ENCODE results near the gene PHF20. TPM values are rescaled to one million over a fixed set of nuclear protein-coding genes. Genes with fewer than 3 reads are reported as not detected.

Gene PHF20
- total RNA-seq, 2 donors from 2014 or later, result 17.6 to 25.1 TPM

DNA sequence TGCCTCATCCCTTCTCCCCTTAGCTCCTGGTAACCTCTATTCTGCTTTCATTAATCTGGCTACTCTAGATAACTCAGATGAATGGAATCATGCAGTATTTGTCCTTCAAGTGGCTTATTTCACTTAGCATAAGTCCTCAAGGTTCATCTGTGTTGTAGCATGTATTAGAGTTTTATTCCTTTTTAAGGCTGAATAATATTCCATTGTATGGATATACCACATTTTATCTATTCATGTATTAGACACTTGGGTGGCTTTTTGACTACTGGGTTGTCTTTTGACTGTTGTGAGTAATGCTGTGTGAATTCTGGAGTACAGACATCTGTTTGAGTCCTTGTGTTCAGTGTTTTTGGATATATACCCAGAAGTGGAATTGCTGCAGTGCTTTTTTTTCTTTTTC is 58.4 kb downstream of the PHF20 start:
- Histone ChIP-seq H3K9me3 (no peaks in the 10 kb centered on the region), H3K27ac (no peak overlapping the region), H3K36me3 (replicated peaks in 1 of 2; ENCODE audit: insufficient read depth in 1 of 2, low read depth in 2 of 2) (no peaks in the 10 kb centered on the region), H3K4me3 (no peak overlapping the region), H3K27me3 (no peaks in the 10 kb centered on the region), H3K4me1 (no peaks in the 10 kb centered on the region)
- no peak for DNase-seq
- intact Hi-C loops (cut with DNase I), result no loop called here
- TF ChIP-seq, protein P1, sequence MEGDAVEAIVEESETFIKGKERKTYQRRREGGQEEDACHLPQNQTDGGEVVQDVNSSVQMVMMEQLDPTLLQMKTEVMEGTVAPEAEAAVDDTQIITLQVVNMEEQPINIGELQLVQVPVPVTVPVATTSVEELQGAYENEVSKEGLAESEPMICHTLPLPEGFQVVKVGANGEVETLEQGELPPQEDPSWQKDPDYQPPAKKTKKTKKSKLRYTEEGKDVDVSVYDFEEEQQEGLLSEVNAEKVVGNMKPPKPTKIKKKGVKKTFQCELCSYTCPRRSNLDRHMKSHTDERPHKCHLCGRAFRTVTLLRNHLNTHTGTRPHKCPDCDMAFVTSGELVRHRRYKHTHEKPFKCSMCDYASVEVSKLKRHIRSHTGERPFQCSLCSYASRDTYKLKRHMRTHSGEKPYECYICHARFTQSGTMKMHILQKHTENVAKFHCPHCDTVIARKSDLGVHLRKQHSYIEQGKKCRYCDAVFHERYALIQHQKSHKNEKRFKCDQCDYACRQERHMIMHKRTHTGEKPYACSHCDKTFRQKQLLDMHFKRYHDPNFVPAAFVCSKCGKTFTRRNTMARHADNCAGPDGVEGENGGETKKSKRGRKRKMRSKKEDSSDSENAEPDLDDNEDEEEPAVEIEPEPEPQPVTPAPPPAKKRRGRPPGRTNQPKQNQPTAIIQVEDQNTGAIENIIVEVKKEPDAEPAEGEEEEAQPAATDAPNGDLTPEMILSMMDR (IDR thresholded peaks at IDR 0.05), result no peak
- TF ChIP-seq POLR2A (IDR thresholded peaks at IDR 0.05), result no peak
- no peak for ATAC-seq

DNA sequence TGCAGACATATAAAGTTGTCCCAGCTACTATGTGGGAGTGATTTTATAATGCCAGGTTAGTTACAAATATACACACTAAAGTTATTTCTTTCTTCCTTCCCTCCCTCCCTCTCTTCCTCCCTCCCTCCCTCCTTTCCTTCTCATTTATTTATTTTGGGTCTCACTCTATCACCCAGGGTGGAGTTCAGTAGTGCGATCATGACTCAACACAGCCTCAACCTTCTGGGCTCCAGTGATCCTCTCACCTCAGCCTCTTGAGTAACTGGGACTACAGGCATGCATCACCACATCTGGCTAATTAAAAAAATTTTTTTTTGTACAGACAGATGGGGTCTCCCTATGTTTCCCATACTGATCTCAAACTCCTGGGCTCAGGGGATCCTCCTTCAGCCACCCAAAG is 59.2 kb downstream of the PHF20 start:
- H3K27ac ChIP-seq, result no peak overlapping the region
- no peaks in the 10 kb centered on the region for H3K4me1 ChIP-seq
- H3K36me3 ChIP-seq (replicated peaks in 1 of 2; ENCODE audit: insufficient read depth in 1 of 2, low read depth in 2 of 2), result no peaks in the 10 kb centered on the region
- no peaks in the 10 kb centered on the region for H3K9me3 ChIP-seq
- DNase-seq, result no peak
- no peak overlapping the region for H3K4me3 ChIP-seq
- WGBS, 2 donors, result 88 to 95% methylated on average over 1 of the region's 1 CpG
- ATAC-seq, result no peak
- intact Hi-C loops (cut with DNase I), result no loop called here
- TF ChIP-seq, protein P1 (IDR thresholded peaks at IDR 0.05), result no peak
- TF ChIP-seq POLR2A (IDR thresholded peaks at IDR 0.05), result no peak
- H3K27me3 ChIP-seq, result no peaks in the 10 kb centered on the region

DNA sequence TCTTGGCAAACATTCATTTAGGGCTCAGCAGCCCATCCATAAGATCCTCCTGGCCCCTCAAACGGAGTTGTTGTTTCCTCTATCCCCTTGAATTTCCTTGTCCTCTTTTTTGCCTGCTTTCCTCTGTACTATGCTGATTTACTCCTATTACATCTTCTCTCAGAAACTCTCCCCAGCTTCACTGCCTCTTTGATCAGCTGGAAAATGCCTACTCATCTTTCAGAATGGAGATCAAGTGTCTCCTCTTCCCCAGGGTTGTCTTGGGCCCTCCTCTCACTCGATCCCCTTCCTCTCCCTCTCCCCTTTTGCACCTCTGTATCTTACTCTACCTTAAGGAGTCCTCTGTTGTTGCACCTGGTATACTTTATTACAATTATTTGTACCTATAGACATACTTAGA is 60.2 kb downstream of the PHF20 start:
- ATAC-seq, result no peak
- Histone ChIP-seq H3K27ac (no peak overlapping the region), H3K4me1 (no peaks in the 10 kb centered on the region), H3K27me3 (no peaks in the 10 kb centered on the region), H3K4me3 (no peak overlapping the region), H3K9me3 (no peaks in the 10 kb centered on the region), H3K36me3 (replicated peaks in 1 of 2; ENCODE audit: insufficient read depth in 1 of 2, low read depth in 2 of 2) (no peaks in the 10 kb centered on the region)
- intact Hi-C loops (cut with DNase I), result no loop called here
- WGBS, 2 donors, result 79 to 89% methylated on average over 2 of the region's 2 CpGs
- no peak for DNase-seq
- no peak for TF ChIP-seq POLR2A (IDR thresholded peaks at IDR 0.05)
- TF ChIP-seq, protein P1 (IDR thresholded peaks at IDR 0.05), result no peak

DNA sequence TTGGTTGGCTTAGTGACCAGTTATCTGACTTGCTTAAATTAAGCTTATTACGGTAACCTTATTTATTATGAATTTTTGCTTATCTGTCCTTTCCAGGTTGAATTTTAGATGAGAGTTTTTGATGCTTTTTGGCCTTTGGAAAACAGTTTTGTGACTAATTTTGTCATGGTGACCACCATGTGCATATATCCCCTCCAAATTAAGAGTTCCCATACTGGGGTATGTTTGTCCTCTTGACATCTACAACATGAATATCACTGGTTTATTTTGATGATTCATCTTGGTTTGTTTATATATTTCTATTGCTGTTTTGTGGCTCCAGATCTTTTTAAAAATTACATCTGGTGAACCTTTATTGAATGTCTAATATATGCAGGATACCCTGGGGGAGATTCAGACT is 61.4 kb downstream of the PHF20 start:
- DNase-seq (no peak), ATAC-seq (no peak)
- H3K27me3 ChIP-seq, result no peaks in the 10 kb centered on the region
- WGBS, 2 donors, result 95% methylated on average over 1 of the region's 1 CpG
- H3K9me3 ChIP-seq, result no peaks in the 10 kb centered on the region
- H3K4me1 ChIP-seq, result no peaks in the 10 kb centered on the region
- no peak overlapping the region for H3K27ac ChIP-seq
- no peak for TF ChIP-seq POLR2A (IDR thresholded peaks at IDR 0.05)
- TF ChIP-seq, protein P1 (IDR thresholded peaks at IDR 0.05), result no peak
- H3K36me3 ChIP-seq (replicated peaks in 1 of 2; ENCODE audit: insufficient read depth in 1 of 2, low read depth in 2 of 2), result no peaks in the 10 kb centered on the region
- H3K4me3 ChIP-seq, result no peak overlapping the region
- intact Hi-C loops (cut with DNase I), result no loop called here

DNA sequence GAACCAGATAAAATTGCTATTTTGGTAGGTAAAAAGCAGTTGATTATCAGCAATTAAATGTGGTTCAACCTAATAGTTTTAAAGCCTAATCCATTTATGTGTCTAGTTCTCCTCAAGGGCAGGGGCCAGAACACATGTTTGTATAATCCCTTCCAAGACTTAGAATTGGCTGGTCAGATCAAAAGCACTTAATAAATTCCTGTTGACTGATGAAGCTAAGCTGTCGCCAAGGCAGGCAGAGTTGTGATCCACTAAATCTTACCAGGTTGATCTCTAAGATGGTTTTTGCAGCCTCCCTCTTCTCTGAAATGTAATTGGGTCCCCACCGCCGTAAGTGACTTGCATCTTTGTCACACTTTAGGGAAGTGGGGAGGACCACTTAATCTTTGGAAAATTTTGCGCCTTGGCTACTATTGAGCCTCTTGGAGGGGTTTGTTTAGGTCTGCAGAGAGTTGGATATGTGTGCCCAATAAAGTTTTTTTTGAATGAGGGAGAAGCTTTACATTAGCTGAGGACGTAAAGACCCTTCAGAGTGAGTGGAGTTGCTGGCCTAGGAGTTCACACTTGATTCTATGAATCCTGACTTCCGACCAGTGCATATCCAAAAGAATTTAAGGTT is 65.9 kb downstream of the PHF20 start:
- DNase-seq (no peak), ATAC-seq (no peak)
- H3K27me3 ChIP-seq, result no peaks in the 10 kb centered on the region
- TF ChIP-seq POLR2A (IDR thresholded peaks at IDR 0.05), result no peak
- TF ChIP-seq, protein P1 (IDR thresholded peaks at IDR 0.05), result no peak
- no peaks in the 10 kb centered on the region for H3K4me1 ChIP-seq
- H3K9me3 ChIP-seq, result peaks cover 0 to 4% (median 0%) of the 10 kb centered on the region in 3 donors
- H3K4me3 ChIP-seq, result no peak overlapping the region
- intact Hi-C loops (cut with DNase I), result no loop called here
- 85 to 93% methylated on average over 6 of the region's 6 CpGs for WGBS, 2 donors
- H3K27ac ChIP-seq, result no peak overlapping the region
- no peaks in the 10 kb centered on the region for H3K36me3 ChIP-seq (replicated peaks in 1 of 2; ENCODE audit: insufficient read depth in 1 of 2, low read depth in 2 of 2)
